ENCODE measurements around the gene SV2C.

DNA sequence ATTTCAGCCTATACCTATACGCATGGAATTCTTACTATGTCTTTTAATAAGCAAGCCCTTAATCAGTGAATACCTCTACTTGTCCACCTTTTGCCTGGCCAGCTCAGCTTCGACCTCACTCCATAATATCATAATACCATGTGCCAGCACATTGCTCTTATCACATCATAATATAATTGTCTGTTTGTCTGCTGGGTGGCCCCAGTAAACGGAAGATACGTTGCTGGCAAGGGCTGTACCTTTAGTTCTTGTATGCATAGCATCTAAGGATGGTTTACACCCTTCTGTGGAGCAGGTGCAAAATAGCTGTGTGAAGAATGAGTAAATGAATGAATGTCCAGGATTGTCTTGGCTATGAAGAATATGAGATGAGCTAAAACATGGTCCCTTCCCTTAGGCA is 29.9 kb downstream of the SV2C start:
- TF ChIP-seq, protein P1, sequence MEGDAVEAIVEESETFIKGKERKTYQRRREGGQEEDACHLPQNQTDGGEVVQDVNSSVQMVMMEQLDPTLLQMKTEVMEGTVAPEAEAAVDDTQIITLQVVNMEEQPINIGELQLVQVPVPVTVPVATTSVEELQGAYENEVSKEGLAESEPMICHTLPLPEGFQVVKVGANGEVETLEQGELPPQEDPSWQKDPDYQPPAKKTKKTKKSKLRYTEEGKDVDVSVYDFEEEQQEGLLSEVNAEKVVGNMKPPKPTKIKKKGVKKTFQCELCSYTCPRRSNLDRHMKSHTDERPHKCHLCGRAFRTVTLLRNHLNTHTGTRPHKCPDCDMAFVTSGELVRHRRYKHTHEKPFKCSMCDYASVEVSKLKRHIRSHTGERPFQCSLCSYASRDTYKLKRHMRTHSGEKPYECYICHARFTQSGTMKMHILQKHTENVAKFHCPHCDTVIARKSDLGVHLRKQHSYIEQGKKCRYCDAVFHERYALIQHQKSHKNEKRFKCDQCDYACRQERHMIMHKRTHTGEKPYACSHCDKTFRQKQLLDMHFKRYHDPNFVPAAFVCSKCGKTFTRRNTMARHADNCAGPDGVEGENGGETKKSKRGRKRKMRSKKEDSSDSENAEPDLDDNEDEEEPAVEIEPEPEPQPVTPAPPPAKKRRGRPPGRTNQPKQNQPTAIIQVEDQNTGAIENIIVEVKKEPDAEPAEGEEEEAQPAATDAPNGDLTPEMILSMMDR (IDR thresholded peaks at IDR 0.05), result no peak
- TF ChIP-seq EP300 (IDR thresholded peaks at IDR 0.05), result no peak
- TF ChIP-seq POLR2A (IDR thresholded peaks at IDR 0.05), result no peak

Data from tibial nerve (tissue), 4 donors.